Right atrium auricular region (tissue), 2 donors: ENCODE measurements around the gene SLC24A1. TPM values are rescaled to one million over a fixed set of nuclear protein-coding genes. Genes with fewer than 3 reads are reported as not detected.

Experiments
- DNase-seq: peaks from one replicate; pipeline ENCODE4 v3.0.0-alpha.2; 2019; ENCODE audit warnings: low spot score
- H3K27ac ChIP-seq, 2 donors: fragments of 200-600 bp; sonication (generic); 1 replicate in 1 of 2; 2 replicates in 1 of 2; pipeline ENCODE4 v1.5.1; 2016 to 2019
- H3K27me3 ChIP-seq, 2 donors: fragments of 200-600 bp; sonication (generic); one replicate each; pipeline versions ENCODE4 v1.5.1 to v1.6.0; 2017 to 2019
- H3K36me3 ChIP-seq: fragments of 200-600 bp; sonication (generic); one replicate; pipeline ENCODE4 v1.5.1; 2016
- H3K4me1 ChIP-seq, 2 donors: fragments of 200-600 bp; sonication (generic); one replicate each; pipeline versions ENCODE4 v1.5.1 to v1.6.0; 2017 to 2019
- H3K4me3 ChIP-seq, 2 donors: fragments of 200-600 bp; sonication (generic); 1 replicate in 1 of 2; 2 replicates in 1 of 2; pipeline ENCODE4 v1.5.1; 2017 to 2019; ENCODE audit warnings: mild to moderate bottlenecking in 1 of 2, moderate library complexity in 1 of 2
- H3K9me3 ChIP-seq, 2 donors: fragments of 200-600 bp; sonication (generic); one replicate each; pipeline ENCODE4 v1.5.1; 2019
- CTCF ChIP-seq, 2 donors: fragments of 200-600 bp; sonication (generic); IDR thresholded peaks; one replicate each; pipeline ENCODE4 v1.5.1; 2019; ENCODE audit warnings: antibody characterized with exemption in 2 of 2
- total RNA-seq, 2 donors: library from RNA; depleted of rRNA; stranded (reverse); fragments of >200 nt; gene quantifications; one replicate each; pipeline ENCODE4 v1.1.0, GENCODE V29; 2016

Gene SLC24A1
- total RNA-seq, 2 donors from 2014 or later = 1.9 to 2.8 TPM

GRCh38 chr15:65630760-65631159, 9.0 kb downstream of the SLC24A1 start:
- no peak overlapping the region for H3K27ac ChIP-seq
- no peak for TF ChIP-seq CTCF (IDR thresholded peaks at IDR 0.05)
- no peak for DNase-seq
- no peaks in the 10 kb centered on the region for H3K4me1 ChIP-seq
- H3K27me3 ChIP-seq = no peaks in the 10 kb centered on the region
- no peak overlapping the region for H3K4me3 ChIP-seq
- no peaks in the 10 kb centered on the region for H3K9me3 ChIP-seq
- H3K36me3 ChIP-seq = no peaks in the 10 kb centered on the region

- Histone ChIP-seq H3K4me3 (no peak overlapping the region), H3K9me3 (no peaks in the 10 kb centered on the region), H3K27me3 (no peaks in the 10 kb centered on the region), H3K36me3 (no peaks in the 10 kb centered on the region), H3K27ac (no peak overlapping the region), H3K4me1 (no peaks in the 10 kb centered on the region)
- no peak for TF ChIP-seq CTCF (IDR thresholded peaks at IDR 0.05)
- DNase-seq = no peak
These were observed 9.8 kb downstream of the SLC24A1 start for GRCh38 chr15:65631503-65631902.

GRCh38 chr15:65632780-65633375, 11.1 kb downstream of the SLC24A1 start:
- H3K4me3 ChIP-seq = no peak overlapping the region
- no peak for DNase-seq
- H3K4me1 ChIP-seq = no peaks in the 10 kb centered on the region
- H3K27ac ChIP-seq = no peak overlapping the region
- H3K36me3 ChIP-seq = no peaks in the 10 kb centered on the region
- H3K27me3 ChIP-seq = no peaks in the 10 kb centered on the region
- H3K9me3 ChIP-seq = no peaks in the 10 kb centered on the region
- no peak for TF ChIP-seq CTCF (IDR thresholded peaks at IDR 0.05)

GRCh38 chr15:65633752-65634151, 12.0 kb downstream of the SLC24A1 start:
- peaks cover 0 to 5% of the 10 kb centered on the region in 2 donors for H3K4me1 ChIP-seq
- no peak for DNase-seq
- H3K27me3 ChIP-seq = no peaks in the 10 kb centered on the region
- no peak overlapping the region for H3K4me3 ChIP-seq
- no peaks in the 10 kb centered on the region for H3K9me3 ChIP-seq
- TF ChIP-seq CTCF (IDR thresholded peaks at IDR 0.05) = no peak
- H3K27ac ChIP-seq = no peak overlapping the region
- H3K36me3 ChIP-seq = no peaks in the 10 kb centered on the region

- no peaks in the 10 kb centered on the region for H3K36me3 ChIP-seq
- DNase-seq = no peak
- peaks cover 0 to 5% of the 10 kb centered on the region in 2 donors for H3K4me1 ChIP-seq
- no peak overlapping the region for H3K27ac ChIP-seq
- H3K9me3 ChIP-seq = no peaks in the 10 kb centered on the region
- no peak overlapping the region for H3K4me3 ChIP-seq
- TF ChIP-seq CTCF (IDR thresholded peaks at IDR 0.05) = no peak
- H3K27me3 ChIP-seq = no peaks in the 10 kb centered on the region
These were observed 12.6 kb downstream of the SLC24A1 start for GRCh38 chr15:65634356-65634755.

- H3K27me3 ChIP-seq = no peaks in the 10 kb centered on the region
- no peaks in the 10 kb centered on the region for H3K9me3 ChIP-seq
- H3K36me3 ChIP-seq = no peaks in the 10 kb centered on the region
- TF ChIP-seq CTCF (IDR thresholded peaks at IDR 0.05) = no peak
- DNase-seq = no peak
- H3K4me1 ChIP-seq = peaks cover 0 to 5% of the 10 kb centered on the region in 2 donors
- H3K4me3 ChIP-seq = no peak overlapping the region
- H3K27ac ChIP-seq = no peak overlapping the region
These were observed 16.4 kb downstream of the SLC24A1 start for GRCh38 chr15:65638109-65638508.
